Neural progenitor cell (in vitro differentiated cells): ENCODE measurements around the gene COPA. TPM values are rescaled to one million over a fixed set of nuclear protein-coding genes. Genes with fewer than 3 reads are reported as not detected.

Experiments used
- DNase-seq: peaks from one replicate; pipeline ENCODE4 v3.0.0-alpha.2; 2016; ENCODE audit warnings: low spot score
- H2AFZ ChIP-seq: fragments of 200-600 bp; sonication (generic); replicated peaks from 2 replicates; pipeline ENCODE4 v1.6.1; 2016; ENCODE audit warnings: antibody characterized with exemption
- H3F3A ChIP-seq: fragments of 200-600 bp; sonication (generic); 2 replicates; pipeline ENCODE4 v1.6.1; 2016; ENCODE audit warnings: antibody characterized with exemption, low read depth
- H3K27ac ChIP-seq: fragments of 200-600 bp; sonication (generic); 2 replicates; pipeline ENCODE4 v1.5.1; 2016; ENCODE audit warnings: mild to moderate bottlenecking
- H3K27me3 ChIP-seq: fragments of 200-600 bp; sonication (generic); 2 replicates; pipeline ENCODE4 v1.6.1; 2016; ENCODE audit warnings: mild to moderate bottlenecking, moderate library complexity
- H3K36me3 ChIP-seq: fragments of 200-600 bp; sonication (generic); 2 replicates; pipeline ENCODE4 v1.5.1; 2016
- H3K4me1 ChIP-seq: fragments of 200-600 bp; sonication (generic); 2 replicates; pipeline ENCODE4 v1.6.1; 2016; ENCODE audit warnings: mixed run types
- H3K4me2 ChIP-seq: fragments of 200-600 bp; sonication (generic); 2 replicates; pipeline ENCODE4 v1.6.1; 2016
- H3K4me3 ChIP-seq: fragments of 200-600 bp; sonication (generic); 2 replicates; pipeline ENCODE4 v1.5.1; 2016
- H3K79me2 ChIP-seq: fragments of 200-600 bp; sonication (generic); 2 replicates; pipeline ENCODE4 v1.6.1; 2016; ENCODE audit warnings: low read depth
- H3K9ac ChIP-seq: fragments of 200-600 bp; sonication (generic); 2 replicates; pipeline ENCODE4 v1.6.1; 2016
- H3K9me3 ChIP-seq: fragments of 200-600 bp; sonication (generic); 2 replicates; pipeline ENCODE4 v1.5.1; 2016; ENCODE audit warnings: low read depth
- H4K20me1 ChIP-seq: fragments of 200-600 bp; sonication (generic); 2 replicates; pipeline ENCODE4 v1.6.1; 2016; ENCODE audit warnings: low read depth
- H3K27ac Mint-ChIP-seq: 3 replicates; pipeline ENCODE4 v1.8.0; 2021; ENCODE audit warnings: mixed read lengths
- H3K27me3 Mint-ChIP-seq: 2 replicates; pipeline ENCODE4 v1.8.0; 2022; ENCODE audit warnings: low read depth, mild to moderate bottlenecking, inconsistent platforms, moderate library complexity, mixed read lengths; ENCODE audit not compliant: insufficient read depth
- H3K36me3 Mint-ChIP-seq: 3 replicates; pipeline ENCODE4 v1.8.0; 2021; ENCODE audit warnings: mixed read lengths
- H3K4me1 Mint-ChIP-seq: 3 replicates; pipeline ENCODE4 v1.8.0; 2021; ENCODE audit warnings: mixed read lengths
- H3K4me3 Mint-ChIP-seq: 3 replicates; pipeline ENCODE4 v1.8.0; 2021; ENCODE audit warnings: mild to moderate bottlenecking, moderate library complexity, mixed read lengths
- H3K9me3 Mint-ChIP-seq: 3 replicates; pipeline ENCODE4 v1.8.0; 2020; ENCODE audit warnings: mixed read lengths
- CTCF ChIP-seq: fragments of 200-600 bp; sonication (generic); IDR thresholded peaks from 2 replicates; pipeline ENCODE4 v1.5.1; 2017; ENCODE audit warnings: antibody characterized with exemption, mild to moderate bottlenecking
- EZH2 ChIP-seq: fragments of 200-600 bp; sonication (generic); IDR thresholded peaks from 2 replicates; pipeline ENCODE4 v1.6.1; 2017; ENCODE audit warnings: antibody characterized with exemption, mild to moderate bottlenecking, moderate library complexity
- EZH2phosphoT487 ChIP-seq: fragments of 200-600 bp; sonication (generic); IDR thresholded peaks from 2 replicates; pipeline ENCODE4 v1.6.1; 2017; ENCODE audit warnings: antibody characterized with exemption
- total RNA-seq: library from RNA; depleted of rRNA; stranded (reverse); fragments of >200 nt; gene quantifications from 2 replicates; pipeline ENCODE4 v1.2.3, GENCODE V29; 2015; ENCODE audit warnings: low replicate concordance

COPA gene
- total RNA-seq, 1 donor from 2014 or later: 82.6 TPM

GRCh38 chr1:160285506-160285905 is 57.5 kb downstream of the COPA start:
- H3K27ac ChIP-seq: peak overlapping the region; percentile 47
- H3K79me2 ChIP-seq: peaks cover 19% of the 10 kb centered on the region
- DNase-seq: no peak
- H3K4me2 ChIP-seq: peak overlapping the region; percentile 97
- H2AFZ ChIP-seq: no peak overlapping the region
- Mint-ChIP-seq H3K27me3 (peaks cover 4% of the 10 kb centered on the region), H3K27ac (no peak overlapping the region), H3K4me3 (peak overlapping the region; percentile 92), H3K9me3 (no peaks in the 10 kb centered on the region), H3K36me3 (peaks cover 16% of the 10 kb centered on the region), H3K4me1 (peaks cover 21% of the 10 kb centered on the region)
- no peak for TF ChIP-seq CTCF
- TF ChIP-seq EZH2phosphoT487: no peak
- no peak for TF ChIP-seq EZH2
- H3K9me3 ChIP-seq: no peaks in the 10 kb centered on the region
- peaks cover 22% of the 10 kb centered on the region for H3K4me1 ChIP-seq
- peaks cover 9% of the 10 kb centered on the region for H3K36me3 ChIP-seq
- H3K27me3 ChIP-seq: no peaks in the 10 kb centered on the region
- peak overlapping the region; percentile 98 for H3K4me3 ChIP-seq
- H4K20me1 ChIP-seq: peaks cover 14% of the 10 kb centered on the region
- peaks cover 31% of the 10 kb centered on the region for H3F3A ChIP-seq
- H3K9ac ChIP-seq: no peak overlapping the region

- H3K79me2 ChIP-seq: peaks cover 19% of the 10 kb centered on the region
- peak within 1 kb of the TSS; percentile 97 for H3K4me2 ChIP-seq
- H3K27me3 Mint-ChIP-seq: peaks cover 4% of the 10 kb centered on the region
- no peaks in the 10 kb centered on the region for H3K9me3 Mint-ChIP-seq
- TF ChIP-seq EZH2 (no peak), EZH2phosphoT487 (no peak), CTCF (no peak)
- peaks cover 21% of the 10 kb centered on the region for H3K4me1 Mint-ChIP-seq
- H3K27ac ChIP-seq: peak within 1 kb of the TSS; percentile 47
- peaks cover 18% of the 10 kb centered on the region for H3K36me3 Mint-ChIP-seq
- peak within 1 kb of the TSS; percentile 92 for H3K4me3 Mint-ChIP-seq
- H3K9me3 ChIP-seq: no peaks in the 10 kb centered on the region
- H3K27me3 ChIP-seq: no peaks in the 10 kb centered on the region
- peak within 1 kb of the TSS; percentile 95 for H3K9ac ChIP-seq
- H3K4me1 ChIP-seq: peaks cover 22% of the 10 kb centered on the region
- peaks cover 31% of the 10 kb centered on the region for H3F3A ChIP-seq
- H4K20me1 ChIP-seq: peaks cover 14% of the 10 kb centered on the region
- peak within 1 kb of the TSS; percentile 95 for H3K27ac Mint-ChIP-seq
- peak; percentile 95 for DNase-seq
- peaks cover 9% of the 10 kb centered on the region for H3K36me3 ChIP-seq
- peak within 1 kb of the TSS; percentile 98 for H3K4me3 ChIP-seq
- peak within 1 kb of the TSS; percentile 86 for H2AFZ ChIP-seq
Measured at GRCh38 chr1:160284782-160285344, 58.2 kb downstream of the COPA start, which contains the start of gene PEX19. TSS of gene PEX19 (minus strand) at chr1:160285133. CDS start at chr1:160285124, 9 bp downstream.

DNA sequence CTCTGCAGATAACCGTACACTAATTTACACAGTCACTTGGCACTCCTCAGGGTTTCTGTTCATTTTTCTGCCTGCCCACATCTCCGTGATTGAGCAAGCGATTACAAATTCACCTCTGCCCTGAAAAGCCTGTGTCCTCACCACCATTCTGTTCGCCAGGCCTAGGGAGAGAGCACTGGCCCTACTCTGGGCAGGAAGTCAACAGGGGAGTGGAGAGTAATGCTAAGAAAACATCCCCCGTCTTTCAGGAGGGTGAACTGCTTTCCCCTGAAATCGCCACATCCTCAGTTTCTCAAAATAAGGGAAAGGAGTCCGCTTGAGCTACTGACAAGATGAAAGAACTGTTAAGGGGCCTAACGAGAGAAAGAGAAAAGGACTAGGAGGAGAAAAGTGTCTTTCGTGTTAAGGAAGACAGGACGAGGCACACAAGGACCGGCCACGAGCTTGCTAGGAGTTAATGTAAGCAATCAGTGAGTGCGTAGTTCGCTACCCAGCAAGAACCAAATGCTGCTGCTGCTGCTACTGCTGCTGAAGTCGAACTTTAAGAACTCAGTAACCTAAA is 58.7 kb downstream of the COPA start:
- H3K27ac Mint-ChIP-seq: peak overlapping the region; percentile 95
- Histone ChIP-seq H3K36me3 (peaks cover 9% of the 10 kb centered on the region), H3K27ac (no peak overlapping the region), H3F3A (peaks cover 31% of the 10 kb centered on the region), H3K4me3 (peak overlapping the region; percentile 98), H3K79me2 (peaks cover 19% of the 10 kb centered on the region), H3K27me3 (no peaks in the 10 kb centered on the region), H3K4me2 (peak overlapping the region; percentile 97), H2AFZ (peak overlapping the region; percentile 86), H4K20me1 (peaks cover 14% of the 10 kb centered on the region), H3K9ac (peak overlapping the region; percentile 95), H3K9me3 (no peaks in the 10 kb centered on the region), H3K4me1 (peaks cover 22% of the 10 kb centered on the region)
- H3K4me3 Mint-ChIP-seq: peak overlapping the region; percentile 92
- H3K9me3 Mint-ChIP-seq: no peaks in the 10 kb centered on the region
- TF ChIP-seq EZH2 (no peak), EZH2phosphoT487 (no peak), CTCF (no peak)
- peaks cover 4% of the 10 kb centered on the region for H3K27me3 Mint-ChIP-seq
- H3K4me1 Mint-ChIP-seq: peaks cover 21% of the 10 kb centered on the region
- H3K36me3 Mint-ChIP-seq: peaks cover 18% of the 10 kb centered on the region
- peak; percentile 52 for DNase-seq
